GM21786 (cell line): ENCODE results near the gene TRPT1.

Experiments
- ATAC-seq: cut with Tn5 transposase; IDR thresholded peaks from one replicate; pipeline ENCODE4 v1.9.1; 2021; ENCODE audit not compliant: unreplicated experiment

TRPT1 gene

DNA sequence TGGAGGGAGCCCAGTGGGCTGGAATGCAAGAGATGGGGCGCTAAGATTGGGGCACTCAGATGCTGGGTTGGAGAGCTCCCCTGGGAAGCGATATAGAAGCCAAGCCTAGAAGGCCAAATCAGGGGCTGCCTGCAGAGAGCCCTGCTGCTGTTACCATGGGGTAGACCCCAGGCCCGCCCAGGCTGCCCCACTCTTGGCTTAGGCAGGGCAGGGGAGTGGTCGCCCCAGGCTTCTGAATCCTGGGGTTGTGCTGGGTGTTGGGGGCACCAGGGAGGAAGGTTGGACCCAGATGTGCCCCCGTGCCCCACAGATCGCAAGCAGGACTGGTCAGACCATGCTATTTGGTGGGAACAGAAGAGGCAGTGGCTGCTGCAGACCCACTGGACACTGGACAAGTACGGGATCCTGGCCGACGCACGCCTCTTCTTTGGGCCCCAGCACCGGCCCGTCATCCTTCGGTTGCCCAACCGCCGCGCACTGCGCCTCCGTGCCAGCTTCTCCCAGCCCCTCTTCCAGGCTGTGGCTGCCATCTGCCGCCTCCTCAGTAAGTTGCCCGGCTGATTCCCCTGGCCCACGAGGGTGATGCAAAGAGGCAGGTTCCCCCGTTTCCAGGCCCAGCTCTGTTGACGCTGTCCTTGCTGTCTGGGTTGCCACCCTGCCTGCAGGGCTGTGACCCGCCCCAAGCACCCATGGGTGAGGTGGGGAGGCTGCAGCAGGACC is 15.5 kb downstream of the TRPT1 start:
- no peak for ATAC-seq

DNA sequence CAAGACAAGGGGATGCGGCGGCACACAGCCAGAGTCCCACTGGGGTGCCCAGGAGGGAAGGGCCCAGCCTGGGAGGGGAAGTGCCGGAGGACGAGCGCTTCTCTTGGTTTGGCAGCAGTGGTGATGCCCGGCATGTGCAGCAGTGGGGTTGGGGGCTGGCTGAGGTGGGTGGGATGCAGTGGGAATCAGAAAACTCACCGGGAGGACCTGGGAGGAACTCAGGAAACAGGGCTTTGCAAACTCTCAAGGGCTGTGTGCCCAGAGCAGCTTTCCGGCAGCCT is 16.5 kb downstream of the TRPT1 start:
- ATAC-seq: no peak

DNA sequence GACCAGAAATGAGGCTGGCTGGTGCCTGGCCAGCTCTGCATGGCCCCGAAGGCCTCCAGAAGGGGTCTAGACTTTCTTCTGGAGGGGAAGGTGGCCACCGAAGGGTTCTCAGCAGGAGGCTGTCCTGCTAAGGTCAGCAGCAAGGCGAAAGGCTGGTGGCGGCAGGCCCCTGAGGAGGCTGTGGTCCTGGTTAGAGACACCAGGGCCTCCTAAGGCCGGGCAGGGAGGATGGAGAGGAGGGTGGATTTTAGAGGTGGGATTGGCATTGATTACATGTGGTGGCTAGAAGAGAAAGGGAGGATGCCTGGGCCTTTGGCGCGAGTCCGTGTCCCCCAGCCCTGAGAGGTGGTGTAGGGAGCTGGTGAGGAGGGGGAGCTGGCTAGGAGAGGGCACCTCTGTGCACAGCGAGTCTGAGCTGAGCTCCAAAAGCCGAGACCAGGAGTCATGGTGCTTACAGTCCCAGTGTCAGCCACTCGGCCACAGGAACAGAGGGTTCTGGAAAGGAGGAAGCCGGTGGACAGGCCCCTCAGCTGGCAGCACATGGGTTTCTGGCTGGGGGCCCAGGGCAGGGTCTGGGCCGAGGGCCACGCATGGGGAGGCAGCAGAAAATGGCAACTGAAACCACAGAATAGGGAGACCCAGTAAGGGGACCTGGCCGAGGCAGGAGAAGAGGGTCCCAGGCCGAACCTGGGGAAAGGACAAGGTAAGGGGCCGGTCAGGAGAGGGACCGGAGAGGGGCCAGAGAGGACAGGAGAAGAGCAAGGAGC is 17.0 kb downstream of the TRPT1 start:
- no peak for ATAC-seq

DNA sequence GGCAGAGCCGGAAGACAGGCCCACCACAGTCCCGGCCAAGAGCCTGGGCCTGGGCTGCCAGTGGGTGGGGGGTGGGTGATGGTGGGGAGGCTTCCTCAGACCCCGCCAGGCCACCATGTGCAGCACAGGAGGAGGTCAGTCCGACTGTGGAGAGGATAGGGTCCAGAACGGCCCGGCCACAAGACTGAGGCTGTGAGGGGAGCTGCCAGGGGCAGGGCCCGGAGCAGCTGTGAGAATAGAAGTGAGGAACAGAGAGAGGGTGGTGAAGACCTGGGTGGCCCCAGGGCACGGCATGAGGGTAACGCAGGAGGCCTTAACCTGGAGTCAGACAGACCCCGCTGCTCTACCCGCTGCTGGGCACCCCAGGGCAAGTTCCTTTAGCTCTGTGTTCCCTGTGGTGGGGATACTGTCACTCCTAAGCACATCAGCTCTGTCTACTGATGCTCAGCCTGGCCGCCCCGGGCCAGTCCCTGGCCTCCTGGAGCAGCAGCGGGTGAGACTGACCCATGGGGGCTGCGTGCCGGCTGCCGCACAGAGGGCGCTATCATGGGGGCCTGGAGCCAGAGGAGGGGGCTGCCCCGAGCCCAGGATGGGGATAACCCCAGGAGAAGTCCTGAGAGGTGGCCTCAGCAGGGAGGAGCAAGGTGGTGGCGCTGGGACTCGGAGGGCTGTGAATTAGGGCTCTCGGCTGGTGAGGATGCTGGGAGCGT is 17.7 kb downstream of the TRPT1 start:
- ATAC-seq: no peak

DNA sequence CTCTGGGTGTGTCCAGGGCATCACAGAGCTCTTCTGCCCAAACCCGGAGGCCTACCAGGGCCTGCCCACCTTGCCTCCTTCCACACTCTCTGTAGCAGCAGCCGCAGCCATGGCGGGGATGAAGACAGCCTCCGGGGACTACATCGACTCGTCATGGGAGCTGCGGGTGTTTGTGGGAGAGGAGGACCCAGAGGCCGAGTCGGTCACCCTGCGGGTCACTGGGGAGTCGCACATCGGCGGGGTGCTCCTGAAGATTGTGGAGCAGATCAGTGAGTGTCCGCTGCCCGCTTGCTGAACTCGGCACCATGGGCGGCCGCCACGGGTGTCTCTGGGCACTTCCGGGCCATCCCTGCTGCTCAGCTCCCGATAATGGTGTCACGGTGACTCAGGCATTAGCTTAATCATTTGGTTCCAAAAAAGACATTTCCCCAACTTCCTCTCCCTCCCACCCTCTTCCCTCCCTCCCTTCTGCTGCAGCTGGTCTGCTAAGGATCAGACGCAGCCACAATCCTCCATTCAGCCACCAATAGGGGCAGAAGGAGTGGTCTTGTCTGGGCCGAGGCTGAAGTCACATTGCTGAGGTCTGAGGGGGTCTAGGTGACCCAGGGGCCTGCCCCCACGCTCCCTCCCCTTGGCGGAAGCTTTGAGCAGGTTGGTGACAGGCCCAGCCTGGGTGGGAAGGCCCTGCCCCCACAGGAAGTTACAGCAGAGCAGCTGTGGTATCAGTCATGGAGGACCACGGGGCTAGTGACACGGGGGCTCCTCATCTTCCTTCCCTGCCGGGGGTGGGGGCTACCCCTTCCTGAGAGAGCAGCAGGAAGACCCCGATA is 18.5 kb downstream of the TRPT1 start:
- ATAC-seq: peak; percentile 66

DNA sequence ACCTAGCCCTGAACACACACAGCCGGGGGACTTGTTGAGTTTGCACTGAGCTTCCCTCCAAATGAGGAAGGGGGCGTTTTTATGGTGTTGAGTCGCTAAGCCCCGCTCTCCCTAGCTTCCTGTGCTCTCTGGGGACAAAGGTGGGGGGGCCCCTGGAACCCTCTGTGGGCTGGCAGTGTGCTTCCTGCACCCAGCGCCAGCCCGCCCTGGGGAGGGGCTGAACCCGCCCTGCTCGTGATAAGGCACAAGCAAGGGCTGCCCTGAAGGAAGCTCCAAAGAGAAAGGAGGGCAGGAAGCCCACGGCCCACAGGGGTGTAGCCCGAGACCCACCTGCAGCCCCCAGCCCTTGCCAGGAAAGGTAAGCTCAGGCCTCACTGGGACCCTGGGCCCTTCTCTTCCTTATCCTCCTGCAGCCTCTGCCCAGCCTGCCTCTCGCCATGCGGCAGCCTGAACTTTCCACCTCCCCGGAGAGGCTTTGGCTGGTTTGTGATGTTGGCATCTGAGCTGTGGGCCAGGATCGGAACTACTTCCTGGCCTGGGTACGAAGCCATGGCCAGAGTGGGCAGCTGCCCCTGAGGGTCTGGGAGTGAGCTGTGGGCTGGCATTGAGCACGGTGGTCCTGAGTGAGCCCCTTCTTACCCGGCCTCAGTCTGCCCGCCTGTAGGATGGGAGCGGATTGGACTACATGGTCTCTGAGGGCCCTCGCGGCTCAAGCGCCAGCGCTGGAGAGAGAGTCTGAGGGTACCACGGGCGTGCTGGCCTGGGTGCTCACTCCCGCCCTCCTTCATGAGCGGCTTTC is 19.3 kb downstream of the TRPT1 start, which contains the start of gene FERMT3:
TSS of gene FERMT3 (plus strand) at position 265 of the 799 bp plus-strand sequence. CDS start 644 bp downstream, outside the sequence.
- no peak for ATAC-seq

DNA sequence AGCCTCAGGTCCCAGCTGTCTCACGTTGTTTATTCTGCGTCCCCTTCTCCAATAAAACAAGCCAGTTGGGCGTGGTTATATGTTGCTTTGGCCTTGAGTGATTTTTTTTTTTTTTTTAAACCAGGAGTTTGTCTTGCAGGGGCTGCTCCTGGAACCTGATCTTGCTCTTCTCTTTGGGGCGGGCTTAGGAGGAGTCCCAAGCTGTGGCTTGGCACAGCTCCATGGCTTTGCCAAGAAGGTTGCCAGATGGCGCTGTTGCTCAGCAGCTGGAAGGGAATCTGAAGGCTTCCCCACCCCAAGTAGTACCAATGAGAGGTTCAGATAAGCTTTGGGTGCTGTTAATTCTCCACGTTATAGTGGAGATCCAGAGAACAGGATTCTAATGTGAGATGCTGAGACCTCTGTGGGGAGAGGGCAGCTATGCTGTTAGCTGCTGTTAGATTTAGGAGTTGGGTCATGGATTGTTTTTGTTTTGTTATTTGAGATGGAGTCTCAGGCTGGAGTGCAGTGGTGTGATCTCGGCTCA is 21.5 kb downstream of the TRPT1 start:
- no peak for ATAC-seq

DNA sequence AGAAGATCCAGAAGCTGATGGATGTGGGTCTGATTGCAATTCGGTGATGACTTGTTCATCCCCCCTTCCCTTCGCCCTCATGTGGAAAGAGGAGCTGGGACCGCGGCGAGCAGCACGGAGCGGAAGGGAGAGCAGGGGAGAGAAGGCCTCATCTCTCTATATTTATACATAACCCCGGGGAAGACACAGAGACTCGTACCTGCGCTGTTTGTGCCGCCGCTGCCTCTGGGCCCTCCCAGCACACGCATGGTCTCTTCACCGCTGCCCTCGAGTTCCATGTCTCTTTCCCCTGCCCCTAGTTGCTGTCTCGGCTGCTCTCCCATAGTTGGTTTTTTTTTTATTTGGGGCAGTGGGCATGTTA is 21.9 kb downstream of the TRPT1 start:
- no peak for ATAC-seq

DNA sequence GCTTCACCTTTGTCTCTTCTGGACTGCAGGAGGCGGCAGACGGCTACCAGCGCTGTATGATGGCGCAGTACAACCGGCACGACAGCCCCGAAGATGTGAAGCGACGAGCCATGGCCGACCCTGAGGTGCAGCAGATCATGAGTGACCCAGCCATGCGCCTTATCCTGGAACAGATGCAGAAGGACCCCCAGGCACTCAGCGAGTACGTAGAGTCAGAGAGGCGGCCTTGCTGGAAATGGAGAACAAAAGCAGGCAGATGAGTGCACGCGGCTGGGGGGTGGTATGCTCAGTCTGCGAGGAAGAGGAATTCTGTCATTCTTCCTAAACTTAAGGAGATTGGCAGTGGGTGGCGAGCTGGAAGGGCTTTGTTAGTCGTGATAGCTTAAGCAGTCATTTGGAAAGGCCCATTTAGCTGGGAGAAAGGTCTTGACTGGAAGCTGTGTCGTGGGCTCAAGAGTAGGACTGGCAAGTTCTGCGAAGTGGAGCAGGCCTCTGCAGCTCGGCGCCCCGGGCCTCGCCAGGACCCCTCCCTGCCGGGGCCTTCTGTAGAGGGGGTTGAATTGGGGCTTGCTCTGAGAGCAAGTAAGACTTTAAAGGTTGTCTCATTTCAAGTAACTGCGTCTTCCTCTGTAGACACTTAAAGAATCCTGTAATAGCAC is 22.4 kb downstream of the TRPT1 start:
- ATAC-seq: no peak

DNA sequence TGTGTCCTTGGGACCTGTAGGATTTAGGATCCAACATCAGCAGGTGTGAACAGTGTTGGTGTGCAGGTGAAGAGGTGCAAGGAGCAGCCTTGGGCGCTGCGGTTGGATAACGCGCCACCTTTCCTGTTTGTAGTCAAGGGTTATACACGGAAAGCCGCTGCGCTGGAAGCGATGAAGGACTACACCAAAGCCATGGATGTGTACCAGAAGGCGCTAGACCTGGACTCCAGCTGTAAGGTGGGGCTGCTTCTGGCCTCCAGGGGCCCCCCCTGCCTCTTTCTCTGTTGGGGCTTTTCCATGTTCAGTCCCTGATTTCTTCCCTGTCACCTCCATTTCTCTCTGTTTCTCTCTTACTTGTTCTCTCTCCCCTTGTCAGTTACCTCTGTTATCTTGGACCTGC is 23.0 kb downstream of the TRPT1 start:
- ATAC-seq: no peak

DNA sequence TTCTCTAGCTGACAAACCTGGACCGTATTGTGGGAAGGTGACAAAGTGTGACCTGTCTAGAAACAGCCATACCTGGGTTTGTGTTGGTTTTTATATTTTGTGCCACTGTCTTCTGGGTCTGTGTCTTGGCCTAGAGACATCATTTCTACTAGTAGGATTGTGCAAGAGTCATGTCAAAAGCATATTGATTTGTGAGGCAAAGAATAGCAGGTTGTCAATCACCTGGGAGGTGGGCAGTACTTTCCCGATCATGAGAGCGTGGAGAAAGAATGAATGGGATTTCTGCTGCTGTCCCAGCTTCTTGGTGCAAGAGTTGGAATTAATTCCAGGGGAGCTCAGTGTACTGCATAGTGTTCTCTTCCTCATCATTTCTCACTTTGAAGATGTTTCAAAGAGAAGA is 24.4 kb downstream of the TRPT1 start:
- no peak for ATAC-seq

DNA sequence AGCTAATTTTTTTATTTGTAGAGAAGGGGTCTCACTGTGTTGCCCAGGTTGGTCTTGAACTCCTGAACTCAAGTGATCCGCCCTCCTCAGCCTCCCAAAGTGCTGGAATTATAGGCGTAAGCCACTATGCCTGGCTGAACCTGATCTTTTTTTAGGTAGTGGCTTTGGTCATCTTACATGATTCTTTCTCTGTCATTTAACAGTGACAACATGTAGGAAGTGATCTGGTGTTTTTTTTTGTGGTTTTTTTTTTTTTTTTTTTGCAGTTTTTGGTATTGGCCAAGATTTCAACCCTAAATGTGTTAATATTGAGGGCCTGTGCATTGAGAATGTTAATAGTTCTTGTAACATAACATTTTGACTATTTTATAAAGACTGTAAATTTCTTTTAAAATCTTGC is 27.5 kb downstream of the TRPT1 start:
- no peak for ATAC-seq

DNA sequence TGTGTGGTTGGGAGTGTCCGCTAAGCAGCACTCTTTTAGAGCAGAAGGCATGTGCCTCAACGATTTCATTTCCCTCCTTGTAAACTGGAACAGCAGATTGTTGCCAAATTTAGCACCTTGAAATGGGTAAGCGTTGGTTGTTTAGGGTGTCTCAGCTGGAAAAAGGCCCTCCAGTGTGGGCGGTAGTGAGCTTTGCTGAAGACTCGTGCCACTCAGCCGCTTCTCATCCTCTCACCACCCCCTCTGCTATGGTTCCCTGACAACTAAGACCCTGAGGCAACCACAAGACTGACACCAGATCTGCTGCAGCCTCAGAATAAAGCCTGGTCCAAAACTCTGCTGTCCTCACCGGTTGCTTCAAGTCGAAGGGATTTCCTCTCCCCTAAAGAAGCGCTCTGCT is 29.4 kb downstream of the TRPT1 start:
- no peak for ATAC-seq

DNA sequence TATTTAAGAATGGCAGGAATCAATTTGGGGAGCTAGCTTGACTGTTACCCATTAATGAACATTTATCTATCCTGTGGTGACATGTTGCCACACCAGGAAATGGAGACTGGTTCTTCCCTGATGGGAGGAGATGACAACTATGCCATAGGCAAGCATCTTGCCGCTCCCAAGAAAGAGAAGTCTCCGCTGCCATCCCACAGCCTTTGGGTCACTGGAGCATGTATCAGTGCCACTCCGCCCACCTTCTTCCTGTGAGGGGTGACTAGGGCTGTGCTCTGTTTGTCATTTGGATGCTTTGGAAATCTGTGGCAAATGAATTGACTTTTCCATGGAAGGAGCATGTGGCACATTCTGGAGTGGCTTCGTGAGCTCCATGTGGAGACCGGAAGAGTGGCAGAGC is 33.6 kb downstream of the TRPT1 start:
- ATAC-seq: no peak

DNA sequence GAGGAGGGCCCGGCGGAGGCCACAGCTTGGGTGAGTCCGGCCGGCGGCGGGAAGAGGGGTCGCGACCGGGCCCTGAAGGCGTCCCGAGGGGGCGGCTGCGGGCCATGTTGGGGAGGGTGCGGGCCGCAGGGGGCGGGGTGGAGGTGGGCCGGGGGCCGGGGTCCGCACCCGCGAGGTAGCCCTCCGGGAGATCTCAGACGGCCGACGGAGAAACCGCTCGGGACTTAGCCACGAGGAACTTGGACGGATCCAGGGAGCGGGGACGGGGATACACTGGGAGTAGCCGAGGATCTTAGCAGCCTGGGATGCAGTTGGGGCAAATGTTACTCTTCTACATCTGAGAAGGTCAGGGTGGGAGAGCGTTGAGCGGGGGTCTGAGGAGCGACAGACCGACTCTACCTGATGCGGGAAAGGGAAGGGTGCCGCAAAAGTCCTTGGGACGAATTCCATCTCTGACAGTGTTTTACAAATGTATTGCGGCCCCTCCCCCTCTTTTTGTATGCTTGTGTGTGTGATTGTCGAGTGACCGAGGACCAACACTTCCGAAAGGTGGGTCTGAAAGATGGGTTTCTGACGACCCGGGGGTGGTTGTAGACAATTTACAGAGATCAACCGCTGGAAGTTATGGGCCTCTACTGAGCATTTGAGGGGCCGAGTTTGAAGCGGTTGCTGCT is 39.4 kb downstream of the TRPT1 start:
- no peak for ATAC-seq

DNA sequence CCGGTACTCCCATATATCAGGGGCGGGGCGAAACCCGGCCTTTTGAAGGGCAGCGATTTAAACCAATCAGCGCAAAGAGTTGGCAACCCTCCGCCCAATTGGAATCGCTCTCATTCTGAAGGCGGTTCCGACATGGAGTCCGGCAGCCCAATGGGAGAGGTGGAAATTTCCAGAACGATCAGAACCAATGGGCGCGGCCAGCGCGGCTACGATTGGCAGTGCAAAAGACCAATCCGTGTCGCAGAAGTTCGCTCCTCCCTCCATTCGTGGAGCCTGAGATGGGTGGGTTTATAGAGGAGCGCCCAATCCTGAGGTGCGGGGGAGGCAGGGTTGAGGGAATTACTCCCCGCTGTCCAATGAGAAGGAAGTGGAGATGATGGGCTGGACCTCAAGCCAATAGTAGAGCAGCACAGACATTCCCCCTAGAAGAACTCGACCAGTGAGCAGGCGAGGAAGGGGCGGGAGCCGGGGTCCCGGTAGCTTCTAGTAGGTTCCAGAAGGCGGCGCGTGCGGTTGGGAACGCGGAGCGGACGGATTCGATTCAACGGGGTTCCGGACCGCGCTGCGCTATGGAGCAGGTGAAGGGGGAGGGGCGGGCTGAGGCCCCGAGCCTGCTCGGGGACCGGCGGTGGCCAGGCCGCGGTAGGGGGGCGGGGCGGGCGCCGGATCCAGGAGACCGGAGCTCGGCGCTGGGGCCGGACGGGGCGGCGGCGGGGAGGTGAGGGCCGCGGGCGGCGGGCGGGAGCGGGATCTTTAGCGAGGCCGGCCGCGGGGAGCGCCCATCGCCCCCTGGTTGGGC is 40.1 kb downstream of the TRPT1 start, which contains the start of gene STIP1:
TSS of gene STIP1 (plus strand) at position 479 of the 799 bp plus-strand sequence. CDS start at position 570, 91 bp downstream.
- ATAC-seq: peak; percentile 77

DNA sequence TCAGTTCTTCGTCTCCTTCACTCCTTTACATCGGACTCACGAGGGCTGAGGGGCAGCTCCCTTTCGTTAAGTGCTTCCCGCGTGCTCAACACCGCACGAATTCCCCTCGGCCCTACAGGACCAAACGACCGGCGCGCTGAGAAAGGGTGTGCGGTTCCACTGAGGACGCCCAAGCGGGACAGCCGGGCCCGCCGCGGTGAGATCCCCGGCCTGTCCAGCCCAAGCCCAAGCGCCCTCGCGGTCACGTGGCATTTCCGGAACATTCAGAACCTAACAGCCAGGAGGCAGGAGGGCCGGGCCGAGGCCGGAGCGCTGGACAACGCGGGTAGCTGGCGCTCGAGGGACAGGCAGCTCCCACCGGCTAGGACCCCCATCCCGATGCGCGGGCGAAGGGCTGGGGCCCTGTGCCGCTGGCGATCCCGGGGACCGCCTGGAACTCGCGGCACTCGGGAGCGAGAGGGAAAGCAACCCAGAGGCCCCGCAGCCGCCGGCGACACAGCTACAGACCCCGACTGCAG is 40.8 kb downstream of the TRPT1 start:
- no peak for ATAC-seq

DNA sequence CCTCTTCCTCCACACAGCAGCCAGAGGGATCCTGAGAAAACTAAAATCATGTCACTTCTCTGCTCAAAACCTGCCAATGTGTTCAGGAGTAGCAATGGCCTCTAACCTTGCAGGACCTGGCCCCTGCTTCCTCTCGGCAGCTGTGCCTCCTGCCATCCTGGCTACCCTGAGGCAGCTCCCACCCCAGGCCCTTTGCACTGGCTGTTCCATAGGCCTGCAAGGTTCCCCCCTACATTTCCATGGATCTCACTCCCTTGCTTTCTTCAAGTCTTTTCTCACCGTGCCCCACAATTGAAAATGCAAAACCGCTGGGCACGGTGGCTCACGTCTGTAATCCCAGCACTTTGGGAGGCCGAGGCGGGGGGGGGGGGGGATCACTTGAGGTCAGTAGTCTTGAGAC is 42.1 kb downstream of the TRPT1 start:
- ATAC-seq: no peak
